Activated CD4-positive, alpha-beta T cell treated with anti-CD3 and anti-CD28 coated beads, Interleukin-2, amount 50 U/mL, for 24 hours (primary cell): Measurements from ENCODE around the gene NUDT4.
A peak's percentile ranks its signal among the peaks of the same experiment; 100 is the strongest.
"Not testable (repeated sequence)": the region's sequence is repeated elsewhere in the genome, so short reads cannot be mapped to it uniquely, and the experiment has no call there.

ENCODE experiments used
- DNase-seq, 2 donors: peaks; one replicate each; pipeline ENCODE4 v3.0.0-alpha.2; 2020; ENCODE audit warnings: low read depth in 1 of 2, low spot score in 1 of 2

Gene NUDT4

GRCh38 chr12:93366422-93366821 is 11.3 kb upstream of the NUDT4 start:
- DNase-seq: no peak

- DNase-seq: no peak
These were observed 9.0 kb upstream of the NUDT4 start for GRCh38 chr12:93368766-93369165.

GRCh38 chr12:93369505-93369904 is 8.2 kb upstream of the NUDT4 start:
- DNase-seq: no peak

GRCh38 chr12:93370947-93371346 is 6.8 kb upstream of the NUDT4 start:
- no peak for DNase-seq

- DNase-seq: no peak
These were observed 3.6 kb upstream of the NUDT4 start for GRCh38 chr12:93373961-93374656.

- DNase-seq: no peak
These were observed 1.8 kb upstream of the NUDT4 start for GRCh38 chr12:93375906-93376305.

GRCh38 chr12:93376436-93377251 is 1.1 kb upstream of the NUDT4 start:
- no peak for DNase-seq

- peak; percentile 40 to 53 for DNase-seq
These were observed 672 bp downstream of the NUDT4 start for GRCh38 chr12:93378196-93378997.

- DNase-seq: no peak
These were observed 1.2 kb downstream of the NUDT4 start for GRCh38 chr12:93378998-93379325.

- no peak for DNase-seq
These were observed 1.7 kb downstream of the NUDT4 start for GRCh38 chr12:93379326-93379980.

- no peak for DNase-seq
These were observed 2.2 kb downstream of the NUDT4 start for GRCh38 chr12:93379981-93380361.

- no peak for DNase-seq
These were observed 2.9 kb downstream of the NUDT4 start for GRCh38 chr12:93380480-93381121.

GRCh38 chr12:93381161-93381975 is 3.6 kb downstream of the NUDT4 start:
- DNase-seq: no peak

- DNase-seq: not testable (repeated sequence)
These were observed 4.3 kb downstream of the NUDT4 start for GRCh38 chr12:93381976-93382437.

- peak in 1 of 2 donors; percentile 53 for DNase-seq
These were observed 10.1 kb downstream of the NUDT4 start for GRCh38 chr12:93387780-93388179.

- DNase-seq: no peak
These were observed 12.3 kb downstream of the NUDT4 start for GRCh38 chr12:93390031-93390430.

- no peak for DNase-seq
These were observed 13.0 kb downstream of the NUDT4 start for GRCh38 chr12:93390549-93391297.

- no peak for DNase-seq
These were observed 15.7 kb downstream of the NUDT4 start for GRCh38 chr12:93393425-93393824.

- DNase-seq: no peak
These were observed 19.7 kb downstream of the NUDT4 start for GRCh38 chr12:93397412-93397811.
